ENCODE data around the gene PACRG. TPM values are rescaled to one million over a fixed set of nuclear protein-coding genes. Genes with fewer than 3 reads are reported as not detected.

Gene PACRG
- total RNA-seq, 2 donors from 2014 or later = 1.7 TPM; not detected in 1

DNA sequence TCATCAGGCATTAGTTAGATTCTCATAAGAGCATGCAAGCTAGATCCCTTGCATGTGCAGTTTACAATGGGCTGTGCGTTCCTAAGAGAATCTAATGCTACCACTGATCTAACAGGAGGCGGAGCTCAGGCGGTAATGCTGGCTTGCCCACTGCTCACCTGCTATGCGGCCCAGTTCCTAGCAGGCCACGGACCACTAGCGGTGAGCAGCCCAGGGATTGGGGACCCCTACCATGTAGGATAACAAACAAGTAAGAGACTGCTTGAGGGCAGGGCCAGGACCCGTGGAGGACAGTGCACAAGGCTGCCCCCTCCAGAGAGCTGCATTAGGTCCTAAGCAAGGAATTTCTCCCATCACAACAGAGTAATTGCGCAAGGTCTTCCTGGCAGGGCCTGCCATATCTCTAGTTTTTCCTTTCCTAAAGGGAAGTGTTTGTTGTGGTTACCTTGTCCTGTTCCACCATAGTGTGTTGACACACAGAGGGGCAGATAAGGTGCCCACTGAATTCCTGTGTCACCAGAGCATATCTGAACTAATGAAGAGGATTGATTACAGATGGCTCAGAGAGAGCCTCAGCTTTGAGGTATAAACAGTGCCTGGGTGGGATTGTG lies 58.0 kb downstream of the PACRG start:
- no peaks in the 10 kb centered on the region for H3K27me3 ChIP-seq
- H3K4me3 ChIP-seq = no peak overlapping the region
- no peaks in the 10 kb centered on the region for H3K36me3 ChIP-seq
- no peaks in the 10 kb centered on the region for H3K9me3 ChIP-seq
- H3K27ac ChIP-seq = no peak overlapping the region
- DNase-seq = no peak
- TF ChIP-seq, protein P1, sequence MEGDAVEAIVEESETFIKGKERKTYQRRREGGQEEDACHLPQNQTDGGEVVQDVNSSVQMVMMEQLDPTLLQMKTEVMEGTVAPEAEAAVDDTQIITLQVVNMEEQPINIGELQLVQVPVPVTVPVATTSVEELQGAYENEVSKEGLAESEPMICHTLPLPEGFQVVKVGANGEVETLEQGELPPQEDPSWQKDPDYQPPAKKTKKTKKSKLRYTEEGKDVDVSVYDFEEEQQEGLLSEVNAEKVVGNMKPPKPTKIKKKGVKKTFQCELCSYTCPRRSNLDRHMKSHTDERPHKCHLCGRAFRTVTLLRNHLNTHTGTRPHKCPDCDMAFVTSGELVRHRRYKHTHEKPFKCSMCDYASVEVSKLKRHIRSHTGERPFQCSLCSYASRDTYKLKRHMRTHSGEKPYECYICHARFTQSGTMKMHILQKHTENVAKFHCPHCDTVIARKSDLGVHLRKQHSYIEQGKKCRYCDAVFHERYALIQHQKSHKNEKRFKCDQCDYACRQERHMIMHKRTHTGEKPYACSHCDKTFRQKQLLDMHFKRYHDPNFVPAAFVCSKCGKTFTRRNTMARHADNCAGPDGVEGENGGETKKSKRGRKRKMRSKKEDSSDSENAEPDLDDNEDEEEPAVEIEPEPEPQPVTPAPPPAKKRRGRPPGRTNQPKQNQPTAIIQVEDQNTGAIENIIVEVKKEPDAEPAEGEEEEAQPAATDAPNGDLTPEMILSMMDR (IDR thresholded peaks at IDR 0.05) = no peak
- H3K4me1 ChIP-seq = no peaks in the 10 kb centered on the region
- intact Hi-C loops (cut with DNase I) = no loop called here
- no peak overlapping the region for H3K9ac ChIP-seq (ENCODE audit: low read depth in 2 of 2, low read length in 2 of 2)

DNA sequence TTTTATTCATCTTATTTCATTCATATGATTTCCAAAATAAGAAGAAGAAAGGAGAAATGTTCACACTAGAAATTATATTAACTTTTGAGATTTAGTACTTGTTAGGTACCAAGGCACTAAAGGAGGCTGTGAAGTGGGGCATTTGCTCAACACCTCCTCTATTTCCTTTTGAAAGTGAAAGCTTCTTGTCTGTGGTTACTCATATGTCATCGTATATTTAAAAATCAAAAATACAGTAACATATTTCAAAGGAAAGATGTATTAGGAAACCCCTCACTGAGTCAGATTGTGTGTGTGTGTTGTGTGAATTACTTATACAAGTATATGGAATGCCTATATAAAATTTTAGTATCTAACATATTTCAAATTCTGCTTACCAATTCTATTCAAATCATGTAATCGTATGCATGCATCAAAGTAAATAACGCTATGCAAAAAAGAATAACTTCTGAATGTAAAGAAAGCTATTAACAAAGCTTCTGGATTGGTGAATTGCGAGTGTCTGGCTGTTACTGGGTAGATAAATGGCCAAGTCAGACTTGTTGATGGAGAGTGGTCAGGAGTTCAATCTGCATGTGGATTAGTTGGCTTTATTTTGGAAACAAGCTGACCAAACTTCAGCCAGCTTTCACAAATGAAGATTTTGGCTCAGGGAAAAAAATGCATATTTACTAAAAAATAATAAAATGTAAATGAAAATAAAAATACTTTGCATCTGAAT lies 70.9 kb downstream of the PACRG start:
- Histone ChIP-seq H3K4me1 (no peaks in the 10 kb centered on the region), H3K27me3 (no peaks in the 10 kb centered on the region), H3K4me3 (no peak overlapping the region), H3K36me3 (no peaks in the 10 kb centered on the region), H3K9ac (ENCODE audit: low read depth in 2 of 2, low read length in 2 of 2) (no peak overlapping the region), H3K9me3 (no peaks in the 10 kb centered on the region), H3K27ac (no peak overlapping the region)
- DNase-seq = no peak
- intact Hi-C loops (cut with DNase I) = no loop called here
- TF ChIP-seq, protein P1 (IDR thresholded peaks at IDR 0.05) = no peak

DNA sequence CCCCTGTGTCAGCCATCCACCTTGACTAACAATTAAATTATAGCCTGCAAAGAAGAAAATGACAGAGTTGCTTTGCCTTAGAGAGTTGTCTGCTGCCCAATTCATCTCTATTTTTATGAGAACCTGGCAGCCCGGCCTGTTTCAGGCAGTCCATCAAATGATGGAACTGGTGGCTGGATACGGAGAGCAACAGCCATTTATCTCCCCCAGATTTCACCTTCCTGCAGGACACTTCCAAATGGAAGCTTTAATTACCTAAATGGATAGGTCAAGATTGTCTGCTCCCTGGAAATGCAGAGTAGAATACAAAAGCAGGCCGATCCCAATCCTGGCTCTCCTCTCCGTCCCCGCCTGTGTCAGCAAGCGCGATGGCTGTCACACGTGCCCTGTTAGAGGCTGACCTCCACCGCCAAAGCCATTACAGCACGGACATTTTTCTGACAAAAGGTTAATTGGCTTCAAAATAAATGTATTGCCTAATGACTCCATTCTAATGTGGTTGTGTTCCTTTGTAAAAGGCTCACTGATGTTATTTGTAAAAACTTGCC lies 86.7 kb downstream of the PACRG start:
- DNase-seq = no peak
- Histone ChIP-seq H3K9me3 (no peaks in the 10 kb centered on the region), H3K4me1 (no peaks in the 10 kb centered on the region), H3K4me3 (no peak overlapping the region), H3K27ac (no peak overlapping the region), H3K36me3 (no peaks in the 10 kb centered on the region), H3K9ac (ENCODE audit: low read depth in 2 of 2, low read length in 2 of 2) (no peak overlapping the region), H3K27me3 (no peaks in the 10 kb centered on the region)
- TF ChIP-seq, protein P1 (IDR thresholded peaks at IDR 0.05) = no peak
- intact Hi-C loops (cut with DNase I) = no loop called here

DNA sequence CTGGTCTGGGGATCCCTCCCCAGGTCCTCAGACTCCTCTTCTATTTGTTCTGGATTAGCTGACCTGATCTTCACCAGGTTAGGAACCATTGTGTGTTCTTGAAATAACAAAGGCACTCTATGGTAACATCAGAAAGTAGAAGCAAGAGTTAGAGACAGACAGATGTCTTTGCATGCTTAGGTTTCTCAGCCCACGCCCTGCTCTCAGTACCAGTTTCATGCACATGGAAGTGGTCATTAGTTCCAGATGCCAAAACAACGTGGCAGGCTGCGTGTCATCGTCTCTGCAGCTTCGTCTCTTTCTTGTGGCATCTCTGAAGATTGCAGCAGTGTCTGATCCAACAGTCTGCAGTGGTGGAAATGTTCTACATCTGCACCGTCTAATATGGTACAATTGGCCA lies 89.4 kb downstream of the PACRG start:
- TF ChIP-seq, protein P1 (IDR thresholded peaks at IDR 0.05) = no peak
- Histone ChIP-seq H3K27ac (no peak overlapping the region), H3K4me3 (no peak overlapping the region), H3K9ac (ENCODE audit: low read depth in 2 of 2, low read length in 2 of 2) (no peak overlapping the region), H3K4me1 (no peaks in the 10 kb centered on the region), H3K9me3 (no peaks in the 10 kb centered on the region), H3K36me3 (no peaks in the 10 kb centered on the region), H3K27me3 (no peaks in the 10 kb centered on the region)
- intact Hi-C loops (cut with DNase I) = no loop called here
- DNase-seq = no peak

DNA sequence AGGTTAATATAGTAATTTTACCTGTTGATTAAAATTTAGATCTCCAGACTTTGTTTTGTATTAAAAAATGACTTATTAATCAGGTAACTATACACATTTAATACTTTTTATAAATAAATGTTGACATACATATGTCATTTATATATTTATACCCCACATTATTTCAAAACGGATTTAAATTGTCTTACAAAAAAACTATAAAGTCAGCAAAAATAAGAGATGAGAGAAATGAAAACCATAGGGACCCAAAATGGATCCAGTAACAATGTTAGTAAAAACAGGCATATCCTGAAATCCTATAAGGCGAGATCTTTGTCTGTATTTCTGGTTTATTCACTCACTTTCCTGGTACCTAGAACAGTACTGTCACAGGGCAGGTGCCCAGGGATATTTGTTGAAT lies 91.5 kb downstream of the PACRG start:
- H3K27ac ChIP-seq = no peak overlapping the region
- intact Hi-C loops (cut with DNase I) = no loop called here
- no peaks in the 10 kb centered on the region for H3K36me3 ChIP-seq
- DNase-seq = no peak
- H3K9ac ChIP-seq (ENCODE audit: low read depth in 2 of 2, low read length in 2 of 2) = no peak overlapping the region
- no peak overlapping the region for H3K4me3 ChIP-seq
- TF ChIP-seq, protein P1 (IDR thresholded peaks at IDR 0.05) = no peak
- H3K4me1 ChIP-seq = no peaks in the 10 kb centered on the region
- no peaks in the 10 kb centered on the region for H3K27me3 ChIP-seq
- no peaks in the 10 kb centered on the region for H3K9me3 ChIP-seq
